HEK293 (cell line): ENCODE results near the gene KDM4C.

Experiments
- CTCF ChIA-PET: fragments of 350-600 bp; formaldehyde crosslinking; extraction: SDS; loops from one replicate; lab custom pipeline; 2021; ENCODE audit warnings: antibody characterized with exemption; lab: Yijun Ruan, JAX
- POLR2A ChIA-PET: fragments of 300-600 bp; formaldehyde crosslinking; extraction: SDS; loops from one replicate; lab custom pipeline; 2020; ENCODE audit warnings: antibody characterized with exemption, inconsistent platforms; lab: Yijun Ruan, JAX
- H3K27ac ChIP-seq: fragments of 200-500 bp; sonication (Bioruptor generic); 2 replicates; pipeline ENCODE4 v1.5.1; 2014; ENCODE audit warnings: low read depth, low read length, control low read depth, inconsistent platforms; ENCODE audit errors: extremely low read depth
- H3K36me3 ChIP-seq, 2 experiments: fragments of 200-500 bp in 1 of 2; sonication (Bioruptor generic) in 1 of 2; 1 replicate in 1 of 2; 2 replicates in 1 of 2; pipeline ENCODE4 v1.5.1; 2014 to 2017; ENCODE audit warnings: inconsistent platforms in 2 of 2, low read length in 2 of 2; ENCODE audit not compliant: control insufficient read depth in 2 of 2, insufficient read depth in 1 of 2
- H3K4me1 ChIP-seq: fragments of 200-500 bp; sonication (Bioruptor generic); 2 replicates; pipeline ENCODE4 v1.5.1; 2014; ENCODE audit warnings: mild to moderate bottlenecking, low read length, inconsistent platforms; ENCODE audit not compliant: control insufficient read depth, insufficient read depth
- H3K4me3 ChIP-seq: 2 replicates; pipeline ENCODE4 v1.5.1; 2011; ENCODE audit warnings: low read depth, mild to moderate bottlenecking, control low read depth, low read length, moderate library complexity
- H3K9me3 ChIP-seq: fragments of 200-500 bp; sonication (Bioruptor generic); 2 replicates; pipeline ENCODE4 v1.5.1; 2014; ENCODE audit warnings: low read depth, low read length, inconsistent platforms; ENCODE audit not compliant: control insufficient read depth, insufficient read depth
- BCL11B ChIP-seq: fragments of 450-650 bp; formaldehyde crosslinking; IDR thresholded peaks from 2 replicates; pipeline ENCODE4 v1.5.1; 2016; ENCODE audit warnings: low read depth, missing biosample characterization, missing genetic modification characterization
- FEZF1 ChIP-seq: fragments of 450-650 bp; formaldehyde crosslinking; IDR thresholded peaks from 2 replicates; pipeline ENCODE4 v1.5.1; 2016; ENCODE audit warnings: missing biosample characterization, missing genetic modification characterization
- KLF1 ChIP-seq: fragments of 450-650 bp; formaldehyde crosslinking; IDR thresholded peaks from 2 replicates; pipeline ENCODE4 v1.5.1; 2016; ENCODE audit warnings: missing biosample characterization, missing genetic modification characterization
- KLF7 ChIP-seq: fragments of 450-650 bp; formaldehyde crosslinking; IDR thresholded peaks from 2 replicates; pipeline ENCODE4 v1.5.1; 2016; ENCODE audit warnings: missing biosample characterization, missing genetic modification characterization, borderline replicate concordance
- PRDM6 ChIP-seq: fragments of 450-650 bp; formaldehyde crosslinking; IDR thresholded peaks from 2 replicates; pipeline ENCODE4 v1.5.1; 2017; ENCODE audit warnings: missing biosample characterization, missing genetic modification characterization
- SP2 ChIP-seq: fragments of 450-650 bp; formaldehyde crosslinking; IDR thresholded peaks from 2 replicates; pipeline ENCODE4 v1.5.1; 2016; ENCODE audit warnings: missing biosample characterization, missing genetic modification characterization
- WT1 ChIP-seq: fragments of 450-650 bp; formaldehyde crosslinking; IDR thresholded peaks from 2 replicates; pipeline ENCODE4 v1.5.1; 2016; ENCODE audit warnings: missing biosample characterization, missing genetic modification characterization
- ZBTB11 ChIP-seq: fragments of 450-650 bp; formaldehyde crosslinking; conservative IDR thresholded peaks from 2 replicates; pipeline ENCODE4 v1.5.1; 2016; ENCODE audit warnings: low read depth, missing biosample characterization, missing genetic modification characterization
- ZBTB49 ChIP-seq: fragments of 450-650 bp; formaldehyde crosslinking; IDR thresholded peaks from 2 replicates; pipeline ENCODE4 v1.5.1; 2016; ENCODE audit warnings: missing biosample characterization, missing genetic modification characterization, low read depth
- ZNF132 ChIP-seq: fragments of 450-650 bp; formaldehyde crosslinking; IDR thresholded peaks from 2 replicates; pipeline ENCODE4 v1.5.1; 2017; ENCODE audit warnings: missing biosample characterization, missing genetic modification characterization, borderline replicate concordance
- ZNF274 ChIP-seq, 2 experiments: fragments of 200-500 bp in 1 of 2; fragments of 450-650 bp in 1 of 2; sonication (Bioruptor generic) in 1 of 2; formaldehyde crosslinking in 1 of 2; IDR thresholded peaks; 2 replicates each; pipeline versions ENCODE4 v1.5.1 to v1.6.1; 2014 to 2016; ENCODE audit warnings: borderline replicate concordance in 1 of 2, inconsistent platforms in 1 of 2, low read length in 1 of 2, missing biosample characterization in 1 of 2, missing genetic modification characterization in 1 of 2
- ZNF341 ChIP-seq: fragments of 450-650 bp; formaldehyde crosslinking; IDR thresholded peaks from 2 replicates; pipeline ENCODE4; 2016; ENCODE audit warnings: low read depth, missing biosample characterization, missing genetic modification characterization
- ZNF404 ChIP-seq: fragments of 450-650 bp; formaldehyde crosslinking; IDR thresholded peaks from 2 replicates; pipeline ENCODE4 v1.5.1; 2017; ENCODE audit warnings: missing biosample characterization, missing genetic modification characterization
- ZNF416 ChIP-seq: fragments of 450-650 bp; formaldehyde crosslinking; IDR thresholded peaks from 2 replicates; pipeline ENCODE4 v1.5.1; 2016; ENCODE audit warnings: missing biosample characterization, missing genetic modification characterization
- ZNF449 ChIP-seq: fragments of 450-650 bp; formaldehyde crosslinking; IDR thresholded peaks from 2 replicates; pipeline ENCODE4 v1.5.1; 2017; ENCODE audit warnings: missing biosample characterization, mild to moderate bottlenecking, missing genetic modification characterization, moderate library complexity
- ZNF768 ChIP-seq: fragments of 450-650 bp; formaldehyde crosslinking; IDR thresholded peaks from 2 replicates; pipeline ENCODE4 v1.5.1; 2018; ENCODE audit warnings: missing biosample characterization, mild to moderate bottlenecking, missing genetic modification characterization
- ZNF791 ChIP-seq: fragments of 450-650 bp; formaldehyde crosslinking; IDR thresholded peaks from 2 replicates; pipeline ENCODE4 v1.5.1; 2016; ENCODE audit warnings: missing biosample characterization, missing genetic modification characterization
- ZSCAN16 ChIP-seq: fragments of 450-650 bp; formaldehyde crosslinking; IDR thresholded peaks from 2 replicates; pipeline ENCODE4 v1.5.1; 2016; ENCODE audit warnings: missing biosample characterization, missing genetic modification characterization

Gene KDM4C

GRCh38 chr9:6829027-6829426 is 71.3 kb downstream of the KDM4C start:
- Histone ChIP-seq H3K27ac (no peak overlapping the region), H3K4me1 (0 out of 2 replicates have a peak, but pooled peaks cover 2% of the 10 kb centered on the region), H3K36me3 (no peaks in the 10 kb centered on the region)
- TF ChIP-seq BCL11B (tag by site-specific recombination) (no peak), ZNF768 (no peak), ZNF132 (no peak), ZBTB49 (tag by site-specific recombination) (no peak), KLF7 (tag by site-specific recombination) (no peak), ZSCAN16 (tag by site-specific recombination) (no peak), FEZF1 (tag by site-specific recombination) (no peak), PRDM6 (no peak), SP2 (tag by site-specific recombination) (no peak), WT1 (tag by site-specific recombination) (no peak), KLF1 (no peak), ZNF274 (IDR thresholded peaks at IDR 0.05; ENCODE audit: low read length) (no peak), ZNF274 (tag by site-specific recombination; IDR thresholded peaks at IDR 0.05; ENCODE audit: borderline replicate concordance) (no peak)
- TF ChIP-seq, all 188 proteins: peak for 0
- ChIA-PET POLR2A (no interaction called here), CTCF (interaction anchor here (0.6 to 2.3 kb wide), 5 partner anchors 15 to 405 kb away, joined by 3 to 11 read pairs (median 3); no protein-coding TSS in a partner anchor)
- Histone ChIP-seq H3K4me3 (no peak overlapping the region), H3K9me3 (no peaks in the 10 kb centered on the region)

GRCh38 chr9:6829536-6829935 is 71.8 kb downstream of the KDM4C start:
- H3K36me3 ChIP-seq, result peaks cover 0 to 2% of the 10 kb centered on the region in 2 experiments; a peak in 1 of 3 replicates
- H3K27ac ChIP-seq, result no peak overlapping the region
- CTCF ChIA-PET, result interaction anchor here (0.5 to 1.4 kb wide), 5 partner anchors 9 to 405 kb away, joined by 3 to 4 read pairs (median 3); no protein-coding TSS in a partner anchor
- no peak overlapping the region for H3K4me3 ChIP-seq
- H3K4me1 ChIP-seq, result 0 out of 2 replicates have a peak, but pooled peaks cover 2% of the 10 kb centered on the region
- POLR2A ChIA-PET, result no interaction called here
- no peak for TF ChIP-seq ZBTB11 (tag by site-specific recombination)
- no peak for TF ChIP-seq ZNF341
- no peak for TF ChIP-seq ZNF791 (tag by site-specific recombination)
- TF ChIP-seq ZNF416 (tag by site-specific recombination), result no peak
- no peak for TF ChIP-seq ZNF404 (tag by site-specific recombination)
- no peak for TF ChIP-seq ZNF449 (tag by site-specific recombination)
- TF ChIP-seq, all 188 proteins: peak for 0
- no peaks in the 10 kb centered on the region for H3K9me3 ChIP-seq
